ENCODE results near the gene ADIG.

The ADIG gene

GRCh38 chr20:38581013-38581412, at the start of gene ADIG:
Gene ADIG (plus strand): TSS chr20:38581197. CDS start chr20:38581251, 54 bp downstream.
- DNase-seq, result no peak

- no peak for DNase-seq
Observed at GRCh38 chr20:38534756-38535155, 46.2 kb upstream of the ADIG start.

- no peak for DNase-seq
Observed at GRCh38 chr20:38536310-38536709, 44.7 kb upstream of the ADIG start.

GRCh38 chr20:38537176-38537575, 43.8 kb upstream of the ADIG start:
- no peak for DNase-seq

- no peak for DNase-seq
Observed at GRCh38 chr20:38538789-38539188, 42.2 kb upstream of the ADIG start.

- no peak for DNase-seq
Observed at GRCh38 chr20:38543014-38543906, 37.7 kb upstream of the ADIG start.

- no peak for DNase-seq
Observed at GRCh38 chr20:38545771-38546170, 35.2 kb upstream of the ADIG start.

- DNase-seq, result no peak
Observed at GRCh38 chr20:38547288-38548085, 33.5 kb upstream of the ADIG start.

GRCh38 chr20:38548356-38549083, 32.5 kb upstream of the ADIG start:
- no peak for DNase-seq

GRCh38 chr20:38550274-38550673, 30.7 kb upstream of the ADIG start:
- DNase-seq, result no peak

GRCh38 chr20:38551056-38551626, 29.9 kb upstream of the ADIG start:
- DNase-seq, result no peak

- DNase-seq, result no peak
Observed at GRCh38 chr20:38554986-38555385, 26.0 kb upstream of the ADIG start.

- DNase-seq, result no peak
Observed at GRCh38 chr20:38555395-38555794, 25.6 kb upstream of the ADIG start.

GRCh38 chr20:38557174-38557573, 23.8 kb upstream of the ADIG start:
- DNase-seq, result no peak

- DNase-seq, result no peak
Observed at GRCh38 chr20:38558596-38559360, 22.2 kb upstream of the ADIG start.

GRCh38 chr20:38559764-38560163, 21.2 kb upstream of the ADIG start:
- DNase-seq, result no peak

GRCh38 chr20:38563802-38564431, 17.1 kb upstream of the ADIG start:
- no peak for DNase-seq

- no peak for DNase-seq
Observed at GRCh38 chr20:38564680-38565079, 16.3 kb upstream of the ADIG start.

GRCh38 chr20:38566036-38566598, 14.9 kb upstream of the ADIG start:
- no peak for DNase-seq

GRCh38 chr20:38569747-38570525, 11.1 kb upstream of the ADIG start:
- no peak for DNase-seq
